ENCODE data around the gene EIF1AY. TPM values are rescaled to one million over a fixed set of nuclear protein-coding genes. Genes with fewer than 3 reads are reported as not detected.
A peak's percentile ranks its signal among the peaks of the same experiment; 100 is the strongest.

The EIF1AY gene
- total RNA-seq, 5 donors from 2014 or later (not counting 1 experiment from before 2014, with no cell fraction given): 17.9 to 34.0 (median 32.0) TPM; not detected in 2

GRCh38 chrY:20576506-20576905, 930 bp downstream of the EIF1AY start:
- Histone ChIP-seq H3K9me3 (no peaks in the 10 kb centered on the region), H3K27me3 (replicated peaks in 1 of 2; ENCODE audit: control insufficient read depth in 2 of 2, extremely low read depth in 1 of 2, insufficient read depth in 2 of 2, low read length in 1 of 2) (no peaks in the 10 kb centered on the region), H3K27ac (ENCODE audit: low read length) (peak overlapping the region; percentile 94), H3K4me3 (ENCODE audit: control insufficient read depth in 1 of 2, extremely low read depth in 1 of 2, low read length in 1 of 2) (peak overlapping the region in 1 of 2 donors; percentile 76), H3K36me3 (ENCODE audit: control insufficient read depth in 2 of 2, extremely low read depth in 1 of 2, insufficient read depth in 1 of 2, low read length in 1 of 2) (peaks cover 0 to 3% of the 10 kb centered on the region in 2 donors), H3K4me1 (ENCODE audit: control insufficient read depth in 1 of 2, extremely low read depth in 1 of 2, insufficient read depth in 2 of 2, low read length in 2 of 2) (peaks cover 0 to 4% of the 10 kb centered on the region in 2 experiments)
- Mint-ChIP-seq H3K4me1 (peaks cover 0 to 46% (median 0%) of the 10 kb centered on the region in 3 donors), H3K4me3 (peak overlapping the region in 1 of 3 donors; percentile 93), H3K27ac (peak overlapping the region in 1 of 2 donors; percentile 99), H3K27me3 (no peaks in the 10 kb centered on the region), H3K36me3 (peaks cover 5% of the 10 kb centered on the region), H3K9me3 (no peaks in the 10 kb centered on the region)
- no peak for ATAC-seq (replicated peaks in 1 of 4)
- ChIA-PET CTCF (interaction anchor here in 1 of 2 donors (1.3 kb wide), 1 partner anchor 684 kb away, joined by 3 read pairs; no protein-coding TSS in a partner anchor), POLR2A (interaction anchor here in 1 of 2 donors (1.3 kb wide), 1 partner anchor 1009 kb away, joined by 4 read pairs; no protein-coding TSS in a partner anchor)
- no CpG with 5 or more reads among the region's 5 CpGs for WGBS (ENCODE audit: insufficient coverage)
- peak in 2 of 35 experiments; percentile 1 to 30 for DNase-seq

GRCh38 chrY:20578206-20578605, 2.6 kb downstream of the EIF1AY start:
- Mint-ChIP-seq H3K27me3 (no peaks in the 10 kb centered on the region), H3K9me3 (no peaks in the 10 kb centered on the region), H3K4me3 (peak overlapping the region in 1 of 3 donors; percentile 51), H3K27ac (peak overlapping the region in 1 of 2 donors; percentile 60), H3K4me1 (peaks cover 0 to 42% (median 0%) of the 10 kb centered on the region in 3 donors), H3K36me3 (peaks cover 7% of the 10 kb centered on the region)
- ATAC-seq (replicated peaks in 1 of 4): no peak
- peaks cover 0 to 4% of the 10 kb centered on the region in 2 experiments for H3K4me1 ChIP-seq (ENCODE audit: control insufficient read depth in 1 of 2, extremely low read depth in 1 of 2, insufficient read depth in 2 of 2, low read length in 2 of 2)
- WGBS (ENCODE audit: insufficient coverage): 100% methylated on average over 3 of the region's 3 CpGs
- H3K36me3 ChIP-seq (ENCODE audit: control insufficient read depth in 2 of 2, extremely low read depth in 1 of 2, insufficient read depth in 1 of 2, low read length in 1 of 2): peaks cover 0 to 8% of the 10 kb centered on the region in 2 donors
- H3K9me3 ChIP-seq: no peaks in the 10 kb centered on the region
- no peak overlapping the region for H3K4me3 ChIP-seq (ENCODE audit: control insufficient read depth in 1 of 2, extremely low read depth in 1 of 2, low read length in 1 of 2)
- ChIA-PET POLR2A (no interaction called here), CTCF (no interaction called here)
- no peak overlapping the region for H3K27ac ChIP-seq (ENCODE audit: low read length)
- no peak for DNase-seq
- H3K27me3 ChIP-seq (replicated peaks in 1 of 2; ENCODE audit: control insufficient read depth in 2 of 2, extremely low read depth in 1 of 2, insufficient read depth in 2 of 2, low read length in 1 of 2): no peaks in the 10 kb centered on the region

GRCh38 chrY:20581687-20582086, 6.1 kb downstream of the EIF1AY start:
- CTCF ChIA-PET: interaction anchor here in 1 of 2 donors (0.6 kb wide), 1 partner anchor 764 kb away, joined by 3 read pairs; no protein-coding TSS in a partner anchor
- Histone ChIP-seq H3K4me3 (ENCODE audit: control insufficient read depth in 1 of 2, extremely low read depth in 1 of 2, low read length in 1 of 2) (no peak overlapping the region), H3K36me3 (ENCODE audit: control insufficient read depth in 2 of 2, extremely low read depth in 1 of 2, insufficient read depth in 1 of 2, low read length in 1 of 2) (peaks cover 0 to 15% of the 10 kb centered on the region in 2 donors), H3K27ac (ENCODE audit: low read length) (no peak overlapping the region), H3K9me3 (no peaks in the 10 kb centered on the region), H3K27me3 (replicated peaks in 1 of 2; ENCODE audit: control insufficient read depth in 2 of 2, extremely low read depth in 1 of 2, insufficient read depth in 2 of 2, low read length in 1 of 2) (no peaks in the 10 kb centered on the region), H3K4me1 (ENCODE audit: control insufficient read depth in 1 of 2, extremely low read depth in 1 of 2, insufficient read depth in 2 of 2, low read length in 2 of 2) (peaks cover 0 to 4% of the 10 kb centered on the region in 2 experiments)
- peaks cover 0 to 31% (median 0%) of the 10 kb centered on the region in 3 donors for H3K4me1 Mint-ChIP-seq
- POLR2A ChIA-PET: interaction anchor here in 1 of 2 donors (0.6 to 0.7 kb wide), 2 partner anchors 35 to 699 kb away, joined by 3 read pairs; no protein-coding TSS in a partner anchor
- ATAC-seq (replicated peaks in 1 of 4): no peak
- no peak for DNase-seq
- no peak overlapping the region for H3K27ac Mint-ChIP-seq
- WGBS (ENCODE audit: insufficient coverage): no CpG with 5 or more reads among the region's 3 CpGs
- H3K4me3 Mint-ChIP-seq: no peak overlapping the region
- no peaks in the 10 kb centered on the region for H3K27me3 Mint-ChIP-seq
- no peaks in the 10 kb centered on the region for H3K9me3 Mint-ChIP-seq
- H3K36me3 Mint-ChIP-seq: peaks cover 12% of the 10 kb centered on the region

GRCh38 chrY:20586161-20586560, 10.6 kb downstream of the EIF1AY start:
- ChIA-PET CTCF (no interaction called here), POLR2A (no interaction called here)
- peaks cover 0 to 9% (median 0%) of the 10 kb centered on the region in 3 donors for H3K4me1 Mint-ChIP-seq
- no peaks in the 10 kb centered on the region for H3K27me3 Mint-ChIP-seq
- H3K27ac Mint-ChIP-seq: no peak overlapping the region
- DNase-seq: no peak
- Histone ChIP-seq H3K27ac (ENCODE audit: low read length) (no peak overlapping the region), H3K4me1 (ENCODE audit: control insufficient read depth in 1 of 2, extremely low read depth in 1 of 2, insufficient read depth in 2 of 2, low read length in 2 of 2) (no peaks in the 10 kb centered on the region), H3K9me3 (no peaks in the 10 kb centered on the region), H3K27me3 (replicated peaks in 1 of 2; ENCODE audit: control insufficient read depth in 2 of 2, extremely low read depth in 1 of 2, insufficient read depth in 2 of 2, low read length in 1 of 2) (no peaks in the 10 kb centered on the region), H3K4me3 (ENCODE audit: control insufficient read depth in 1 of 2, extremely low read depth in 1 of 2, low read length in 1 of 2) (no peak overlapping the region), H3K36me3 (ENCODE audit: control insufficient read depth in 2 of 2, extremely low read depth in 1 of 2, insufficient read depth in 1 of 2, low read length in 1 of 2) (peaks cover 0 to 27% of the 10 kb centered on the region in 2 donors)
- no peak for ATAC-seq (replicated peaks in 1 of 4)
- H3K4me3 Mint-ChIP-seq: no peak overlapping the region
- WGBS (ENCODE audit: insufficient coverage): no CpG with 5 or more reads among the region's 4 CpGs
- peaks cover 21% of the 10 kb centered on the region for H3K36me3 Mint-ChIP-seq
- no peaks in the 10 kb centered on the region for H3K9me3 Mint-ChIP-seq

Other genes with a start within 250 kb of the EIF1AY start
- gene RPS4Y2, start 180.3 kb downstream of the EIF1AY start, total RNA-seq: not detected

Data from T-cell (primary cell).